ENCODE measurements around the gene DTNA. TPM values are rescaled to one million over a fixed set of nuclear protein-coding genes. Genes with fewer than 3 reads are reported as not detected.

The DTNA gene
- total RNA-seq, 3 donors from 2014 or later (not counting 1 experiment from before 2014, with no cell fraction given): 0.33 TPM; not detected in 2

- Mint-ChIP-seq H3K9me3 (no peaks in the 10 kb centered on the region), H3K4me1 (no peaks in the 10 kb centered on the region), H3K4me3 (no peak overlapping the region), H3K36me3 (peaks cover 7% of the 10 kb centered on the region), H3K27ac (no peak overlapping the region), H3K27me3 (ENCODE audit: low read depth in 2 of 2) (peaks cover 16 to 40% of the 10 kb centered on the region in 2 donors)
- Histone ChIP-seq H3K4me1 (ENCODE audit: control insufficient read depth, insufficient read depth, low read length) (no peaks in the 10 kb centered on the region), H3K27me3 (ENCODE audit: control insufficient read depth, insufficient read depth, low read length) (no peaks in the 10 kb centered on the region), H3K36me3 (ENCODE audit: control insufficient read depth, insufficient read depth, low read length) (no peaks in the 10 kb centered on the region), H3K27ac (ENCODE audit: low read length) (no peak overlapping the region), H3K4me3 (ENCODE audit: low read length) (no peak overlapping the region), H3K9me3 (ENCODE audit: control insufficient read depth, insufficient read depth, low read length) (no peaks in the 10 kb centered on the region)
- no peak for TF ChIP-seq CTCF (IDR thresholded peaks at IDR 0.05)
- no peak for DNase-seq
- intact Hi-C loops (cut with micrococcal nuclease): no loop called here
- no peak for ATAC-seq
These were observed 216.6 kb downstream of the DTNA start for GRCh38 chr18:34926683-34927082.

GRCh38 chr18:34928088-34928753 is 218.1 kb downstream of the DTNA start:
- Histone ChIP-seq H3K9me3 (ENCODE audit: control insufficient read depth, insufficient read depth, low read length) (no peaks in the 10 kb centered on the region), H3K36me3 (ENCODE audit: control insufficient read depth, insufficient read depth, low read length) (no peaks in the 10 kb centered on the region), H3K27ac (ENCODE audit: low read length) (no peak overlapping the region), H3K27me3 (ENCODE audit: control insufficient read depth, insufficient read depth, low read length) (no peaks in the 10 kb centered on the region), H3K4me3 (ENCODE audit: low read length) (no peak overlapping the region), H3K4me1 (ENCODE audit: control insufficient read depth, insufficient read depth, low read length) (no peaks in the 10 kb centered on the region)
- no peaks in the 10 kb centered on the region for H3K9me3 Mint-ChIP-seq
- intact Hi-C loops (cut with micrococcal nuclease): no loop called here
- ATAC-seq (no peak), DNase-seq (no peak)
- H3K4me1 Mint-ChIP-seq: no peaks in the 10 kb centered on the region
- no peak overlapping the region for H3K4me3 Mint-ChIP-seq
- no peak overlapping the region for H3K27ac Mint-ChIP-seq
- no peak for TF ChIP-seq CTCF (IDR thresholded peaks at IDR 0.05)
- WGBS (ENCODE audit: insufficient coverage): 91% methylated on average over 7 of the region's 7 CpGs
- peaks cover 7% of the 10 kb centered on the region for H3K36me3 Mint-ChIP-seq
- peaks cover 10 to 43% of the 10 kb centered on the region in 2 donors for H3K27me3 Mint-ChIP-seq (ENCODE audit: low read depth in 2 of 2)

GRCh38 chr18:34928754-34929335 is 218.7 kb downstream of the DTNA start:
- TF ChIP-seq CTCF (IDR thresholded peaks at IDR 0.05): no peak
- H3K4me3 Mint-ChIP-seq: no peak overlapping the region
- peaks cover 7% of the 10 kb centered on the region for H3K36me3 Mint-ChIP-seq
- Histone ChIP-seq H3K27me3 (ENCODE audit: control insufficient read depth, insufficient read depth, low read length) (no peaks in the 10 kb centered on the region), H3K27ac (ENCODE audit: low read length) (no peak overlapping the region), H3K4me1 (ENCODE audit: control insufficient read depth, insufficient read depth, low read length) (no peaks in the 10 kb centered on the region), H3K4me3 (ENCODE audit: low read length) (no peak overlapping the region), H3K36me3 (ENCODE audit: control insufficient read depth, insufficient read depth, low read length) (no peaks in the 10 kb centered on the region), H3K9me3 (ENCODE audit: control insufficient read depth, insufficient read depth, low read length) (no peaks in the 10 kb centered on the region)
- 100% methylated on average over 1 of the region's 1 CpG for WGBS (ENCODE audit: insufficient coverage)
- H3K4me1 Mint-ChIP-seq: no peaks in the 10 kb centered on the region
- no peaks in the 10 kb centered on the region for H3K9me3 Mint-ChIP-seq
- H3K27ac Mint-ChIP-seq: no peak overlapping the region
- ATAC-seq (no peak), DNase-seq (no peak)
- peaks cover 10 to 43% of the 10 kb centered on the region in 2 donors for H3K27me3 Mint-ChIP-seq (ENCODE audit: low read depth in 2 of 2)
- intact Hi-C loops (cut with micrococcal nuclease): no loop called here

Data from natural killer cell (primary cell).